HG03558 (cell line): ENCODE measurements around the gene LSM12.

Experiments
- ATAC-seq: cut with Tn5 transposase; IDR thresholded peaks from one replicate; pipeline ENCODE4 v1.9.1; 2021; ENCODE audit warnings: moderate number of reproducible peaks; ENCODE audit not compliant: unreplicated experiment; ENCODE audit errors: extremely low read depth

The LSM12 gene

DNA sequence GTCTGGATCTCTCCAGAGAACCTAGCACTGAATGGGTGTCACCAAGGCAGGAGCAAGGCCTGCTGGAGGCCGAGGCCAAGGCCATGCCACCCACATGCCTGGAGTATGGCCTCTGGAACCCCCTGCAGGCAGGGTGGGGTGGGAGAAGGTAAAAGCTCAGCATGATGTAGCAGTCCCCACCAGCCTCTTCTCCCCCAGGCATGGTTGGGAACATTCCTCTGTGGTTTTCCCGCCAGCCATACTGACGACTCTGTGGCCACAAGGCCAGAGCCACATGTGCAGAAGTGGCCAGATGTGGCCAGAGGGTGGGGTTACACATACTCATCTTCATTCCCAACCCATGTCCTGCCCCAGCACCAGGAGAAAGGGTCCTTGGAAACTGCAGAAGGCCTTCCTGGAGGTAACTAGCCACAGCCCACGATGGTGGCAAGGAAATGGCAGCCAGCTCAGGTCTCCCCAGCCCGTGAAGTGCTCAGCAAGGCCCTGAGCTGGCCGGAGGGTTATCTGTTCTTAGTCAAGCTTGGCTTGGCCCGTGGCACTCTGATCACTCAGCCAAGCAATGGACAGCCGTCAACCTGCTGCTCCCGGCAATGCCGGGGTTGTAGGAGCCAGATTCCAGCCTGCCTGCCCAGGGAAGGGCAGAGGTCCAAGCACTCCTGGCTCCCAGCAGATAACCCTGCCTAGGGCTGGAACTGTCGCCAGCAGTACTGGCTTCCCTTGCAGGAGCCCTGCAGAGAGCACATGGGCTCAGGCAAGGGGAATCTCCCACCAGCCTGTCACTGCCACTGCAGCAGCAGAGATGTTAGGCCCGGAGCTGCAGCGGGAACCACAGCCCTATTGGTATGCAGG lies 30.9 kb upstream of the LSM12 start:
- no peak for ATAC-seq

DNA sequence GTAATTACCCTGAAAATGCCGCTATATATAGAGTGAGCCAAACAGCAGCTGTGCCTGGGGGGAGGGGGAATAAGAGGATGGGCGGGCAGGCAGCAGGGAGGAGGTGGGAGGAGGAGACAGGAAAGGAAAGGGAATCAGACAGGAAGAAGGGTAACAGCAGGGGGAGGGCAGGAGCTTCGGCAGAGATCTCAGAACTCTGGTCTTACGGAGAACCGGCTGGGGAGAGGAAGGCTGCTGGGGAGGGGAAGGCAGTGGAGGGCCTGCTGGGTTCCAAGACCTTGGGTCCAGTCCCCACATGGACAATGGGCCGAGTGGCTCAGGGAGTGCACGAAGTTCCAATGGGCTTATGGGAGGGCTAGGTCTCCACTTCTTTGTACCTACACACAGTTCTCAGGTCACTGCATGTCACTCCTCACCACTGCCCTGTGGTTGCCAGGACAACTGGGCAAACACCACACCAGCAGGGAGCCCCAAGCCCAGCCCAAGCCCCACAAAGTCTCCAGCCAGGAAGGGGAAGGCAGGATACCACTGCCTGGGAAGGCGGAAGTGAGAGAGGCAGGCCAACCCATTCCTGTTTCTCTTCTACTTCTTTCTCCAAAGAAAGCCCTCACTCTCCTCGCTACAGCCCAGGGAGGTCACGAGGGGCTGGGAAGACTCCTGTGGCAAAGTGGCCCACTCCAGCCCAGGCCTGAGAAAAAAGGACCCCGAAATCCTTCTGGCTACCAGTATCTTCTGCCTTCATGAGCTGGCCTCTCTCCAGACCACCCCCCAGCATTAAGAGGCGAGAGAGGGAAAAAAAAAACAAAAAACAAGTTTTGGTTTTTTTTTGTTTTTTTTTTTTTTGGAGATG lies 29.4 kb upstream of the LSM12 start:
- no peak for ATAC-seq

DNA sequence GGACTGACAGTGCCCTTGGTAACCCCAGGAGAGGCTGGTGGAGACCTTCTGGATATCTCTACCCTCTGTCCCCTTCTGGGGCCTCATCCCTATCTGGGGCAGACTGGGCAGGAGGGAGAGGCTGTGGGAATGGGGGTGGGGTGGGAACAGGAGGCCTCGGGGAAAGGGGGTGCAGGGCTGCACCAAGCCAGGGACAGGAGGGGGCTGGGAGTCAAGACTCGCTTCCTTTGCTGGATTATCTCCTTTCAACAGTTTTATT lies 28.8 kb upstream of the LSM12 start:
- ATAC-seq, result no peak

DNA sequence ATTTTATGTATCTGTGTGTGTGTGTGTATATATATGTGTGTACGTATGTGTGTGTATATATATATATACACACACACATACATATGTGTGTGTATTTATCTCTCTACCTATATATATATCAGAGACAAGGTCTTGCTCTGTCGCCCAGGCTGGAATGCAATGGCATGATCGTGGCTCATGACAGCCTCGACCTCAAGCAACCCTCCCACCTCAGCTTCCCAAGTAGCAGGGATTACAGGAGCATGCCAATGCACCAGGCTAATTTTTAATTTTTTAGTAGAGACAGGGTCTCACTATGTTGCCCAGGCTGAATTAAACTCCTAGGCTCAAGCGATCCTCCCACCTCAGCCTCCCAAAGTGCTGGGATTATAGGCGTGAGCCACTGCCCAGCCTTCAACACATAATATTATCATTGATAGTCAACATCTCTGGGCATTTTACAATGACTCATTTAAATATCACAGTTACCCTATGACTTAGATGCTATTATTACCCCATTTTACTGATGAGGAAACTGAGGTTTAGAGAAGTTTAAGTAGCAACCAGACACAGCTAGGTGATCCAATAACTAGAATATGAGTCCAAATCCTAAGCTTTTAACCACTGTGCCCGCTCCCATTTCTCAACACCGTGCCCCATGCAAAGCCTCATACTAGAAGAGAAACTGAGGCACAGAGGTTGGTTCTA lies 28.4 kb upstream of the LSM12 start:
- no peak for ATAC-seq

DNA sequence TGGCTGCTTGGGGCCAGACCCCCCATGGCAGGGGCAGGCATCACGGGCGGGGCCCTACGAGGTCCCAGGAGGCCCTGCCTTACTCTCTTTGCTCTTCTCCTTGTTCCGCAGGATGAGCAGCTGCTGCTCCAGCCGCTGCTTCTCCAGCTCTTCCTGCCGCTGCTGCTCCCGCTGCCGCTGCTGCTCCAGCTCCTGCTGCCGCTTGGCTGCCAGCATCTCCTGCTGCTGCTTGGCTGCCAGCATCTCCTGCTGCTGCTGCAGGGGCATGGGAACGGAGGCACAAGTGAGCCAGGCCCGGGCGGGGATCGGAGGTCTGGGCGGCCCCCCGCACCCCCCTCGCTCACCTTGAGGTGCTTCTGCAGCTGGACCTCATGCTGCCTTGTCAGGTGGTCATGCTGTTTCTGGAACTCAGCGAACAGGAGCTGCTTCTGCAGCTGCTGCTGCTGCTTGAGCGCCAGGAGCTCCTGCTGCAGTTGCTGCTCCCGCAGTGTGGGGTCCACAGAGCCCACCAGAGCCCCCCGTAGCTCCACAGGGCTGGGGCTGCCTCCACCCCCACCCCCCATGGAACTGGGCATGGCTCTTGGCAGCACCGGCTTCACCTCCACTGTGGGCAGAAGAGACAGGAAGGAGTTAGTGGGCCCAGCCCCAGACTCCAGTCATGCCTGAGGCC lies 26.9 kb upstream of the LSM12 start:
- no peak for ATAC-seq

DNA sequence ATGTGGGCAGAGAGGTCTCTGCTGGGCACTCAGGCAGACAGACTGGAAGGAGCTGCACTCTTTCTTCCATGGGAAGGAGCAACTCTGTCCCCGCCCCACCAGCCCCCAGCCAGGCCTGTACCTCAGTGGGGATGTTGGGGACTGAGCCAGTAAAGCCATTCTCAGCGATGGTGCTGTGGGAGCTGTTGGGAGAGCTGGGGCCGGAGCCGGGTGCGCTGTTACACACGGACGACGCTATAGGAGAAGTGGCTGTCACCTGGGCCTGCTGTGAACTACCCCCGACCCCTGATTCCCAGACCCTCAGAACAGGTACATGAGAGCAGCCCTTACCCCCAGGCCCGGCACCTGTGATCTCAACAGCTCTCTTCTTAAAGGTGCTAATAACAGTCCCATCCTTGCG lies 25.6 kb upstream of the LSM12 start:
- no peak for ATAC-seq

DNA sequence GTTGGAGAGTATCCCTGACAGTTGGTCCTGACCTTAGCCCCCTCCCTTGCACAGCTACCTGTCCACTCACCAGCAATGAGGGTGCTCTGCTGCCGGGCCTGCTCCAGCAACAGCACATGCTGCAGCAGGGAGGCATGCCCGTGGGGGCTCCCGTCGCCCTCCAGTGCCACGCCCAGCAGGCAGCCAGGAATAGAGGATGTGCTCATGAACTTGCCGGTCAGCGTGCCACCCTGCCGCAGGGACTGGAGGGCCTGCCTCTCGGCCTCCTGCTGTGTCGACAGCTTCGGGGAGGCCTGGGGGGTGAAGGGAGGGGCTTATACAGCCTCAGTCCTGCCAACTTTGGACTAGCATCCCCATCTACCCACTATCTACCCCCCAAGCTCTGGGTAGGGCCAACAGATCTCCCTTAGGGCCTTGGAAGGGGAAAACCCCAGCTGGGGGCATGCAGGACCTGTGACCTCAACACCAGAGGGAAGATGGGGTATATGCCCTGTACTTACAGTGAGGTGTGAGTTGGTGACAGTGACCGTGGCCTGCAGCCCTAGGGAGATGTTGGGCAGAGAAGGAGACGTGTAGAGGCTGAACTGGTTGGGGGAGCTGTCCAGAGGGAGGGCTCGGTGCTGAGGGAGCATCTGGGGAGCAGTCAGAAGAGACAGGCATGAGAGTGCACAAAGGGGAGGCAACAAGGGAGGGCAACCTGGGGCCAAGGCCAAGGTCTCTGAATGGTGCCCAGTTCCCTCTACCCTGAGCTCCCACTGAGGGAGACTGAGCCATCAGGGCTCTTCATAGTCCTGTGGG lies 24.9 kb upstream of the LSM12 start:
- ATAC-seq, result no peak

DNA sequence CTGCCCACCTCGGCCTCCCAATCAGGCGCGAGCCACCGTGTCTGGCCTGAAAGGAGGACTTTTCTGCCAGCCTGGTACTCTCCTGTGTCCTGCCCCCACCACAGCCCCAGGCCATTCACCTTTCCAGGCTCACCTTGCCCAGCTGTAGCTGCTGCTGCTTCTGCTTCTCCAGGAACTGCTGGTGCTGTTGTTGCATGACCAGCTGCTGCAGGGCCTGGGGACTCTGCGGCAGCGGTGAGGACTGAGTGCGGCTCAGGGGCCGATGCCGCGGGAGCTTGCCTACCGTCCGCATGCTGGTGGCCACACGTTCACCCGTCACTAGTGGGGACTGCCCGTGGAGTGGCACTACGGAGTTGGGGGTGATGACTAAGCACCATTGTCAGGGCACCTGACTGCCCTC lies 21.8 kb upstream of the LSM12 start:
- no peak for ATAC-seq

DNA sequence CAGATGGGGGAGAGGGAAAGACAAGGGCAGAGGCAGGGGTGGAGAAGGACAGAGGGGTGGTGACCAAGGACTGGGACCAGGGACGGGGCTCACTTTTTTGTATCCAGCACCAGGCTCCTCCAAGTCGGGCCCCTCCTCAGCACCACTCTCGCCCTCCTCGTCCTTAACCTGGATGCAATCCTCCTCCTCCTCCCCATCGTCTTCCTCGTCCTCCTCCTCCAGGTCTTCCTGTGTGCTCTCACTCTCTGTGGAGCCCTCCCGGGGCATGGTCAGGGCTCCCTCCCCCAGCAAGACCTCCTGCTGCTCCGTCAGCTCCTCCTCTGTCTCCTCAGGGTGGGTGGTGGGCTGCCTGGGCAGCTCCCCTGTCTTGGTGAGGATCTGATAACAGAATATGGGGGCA lies 20.8 kb upstream of the LSM12 start:
- ATAC-seq, result no peak

DNA sequence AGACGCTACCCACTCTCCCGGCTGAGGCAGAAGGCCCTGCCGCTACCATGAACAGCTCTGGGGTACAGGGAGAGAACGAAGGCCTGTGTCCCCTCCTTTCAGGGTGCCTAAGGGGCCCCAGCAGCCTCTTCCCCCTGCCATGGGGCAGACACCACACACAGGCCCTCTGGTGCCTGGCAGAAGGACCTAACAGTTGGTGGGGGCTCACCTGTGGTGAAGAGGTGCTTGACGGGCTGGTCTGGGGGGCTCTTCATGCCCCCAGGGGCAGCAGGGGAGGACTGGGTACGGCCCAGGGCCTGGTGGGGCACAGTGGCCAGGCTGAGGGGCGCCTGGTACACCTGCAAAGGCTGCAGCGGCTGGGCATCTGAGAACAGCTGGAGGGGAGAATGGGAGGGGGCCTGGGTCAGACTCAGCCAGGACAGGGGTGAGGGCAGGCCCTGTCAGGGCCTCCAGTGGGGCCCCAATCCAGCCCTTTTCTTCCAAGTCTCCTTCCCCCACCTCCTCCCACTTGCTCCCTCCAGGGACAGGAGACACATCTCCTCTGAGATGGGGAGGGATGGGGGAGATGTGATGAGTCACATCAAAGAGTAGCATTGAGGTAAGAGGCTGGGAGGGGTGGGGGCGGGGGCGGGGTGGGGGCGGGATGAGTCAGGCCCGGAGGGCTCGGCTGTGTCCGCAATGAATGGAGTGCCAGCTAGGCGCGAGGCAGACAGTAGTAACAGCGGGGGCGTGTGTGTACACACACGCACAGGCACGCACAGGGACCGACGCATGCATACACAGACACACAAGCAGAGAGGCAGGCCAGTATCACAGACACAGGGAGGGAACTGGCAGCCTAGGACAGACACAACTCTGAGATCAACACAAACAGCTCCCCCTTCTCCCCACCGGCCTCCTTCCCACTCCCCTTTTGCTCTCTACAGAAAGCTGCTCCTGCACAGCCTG lies 20.2 kb upstream of the LSM12 start:
- no peak for ATAC-seq

DNA sequence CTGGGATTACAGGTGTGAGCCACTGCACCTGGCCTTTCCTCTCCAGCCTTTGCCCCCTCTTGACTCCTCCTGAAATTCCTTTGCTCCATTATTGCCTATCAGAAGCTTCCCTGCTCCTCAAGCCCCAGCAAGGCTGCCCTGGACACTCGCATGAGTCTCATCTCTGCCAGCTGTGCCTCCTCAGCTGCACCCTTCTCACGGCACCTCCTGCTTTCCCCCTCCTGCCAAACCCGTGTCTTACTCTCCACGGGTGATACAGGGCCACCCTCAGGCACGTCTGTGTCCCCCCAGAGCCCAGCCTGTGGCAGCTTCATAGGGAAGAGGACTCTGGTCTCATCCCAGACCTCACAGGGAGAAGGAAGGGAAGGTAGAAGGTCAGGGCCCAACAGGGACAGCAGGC lies 19.4 kb upstream of the LSM12 start:
- ATAC-seq, result no peak

DNA sequence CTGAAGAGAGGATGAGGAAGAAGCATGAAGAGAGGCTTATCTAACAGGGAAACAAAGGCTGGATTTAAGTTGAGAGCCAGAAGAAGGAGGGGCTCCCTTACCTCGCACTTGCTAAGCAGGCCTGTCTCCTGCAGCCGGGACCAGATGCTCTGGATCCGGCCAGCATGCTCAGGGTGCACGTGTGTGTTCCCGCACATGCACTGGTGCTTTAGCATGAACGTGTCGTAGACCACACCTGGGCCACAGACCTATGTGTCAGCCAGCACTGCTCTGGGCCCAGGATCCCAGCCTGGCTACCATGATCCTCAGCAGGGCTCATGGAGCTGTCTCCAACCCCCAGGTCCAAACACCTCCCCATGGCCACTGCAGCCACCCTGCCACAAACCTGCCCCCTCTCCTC lies 18.4 kb upstream of the LSM12 start:
- ATAC-seq, result no peak

DNA sequence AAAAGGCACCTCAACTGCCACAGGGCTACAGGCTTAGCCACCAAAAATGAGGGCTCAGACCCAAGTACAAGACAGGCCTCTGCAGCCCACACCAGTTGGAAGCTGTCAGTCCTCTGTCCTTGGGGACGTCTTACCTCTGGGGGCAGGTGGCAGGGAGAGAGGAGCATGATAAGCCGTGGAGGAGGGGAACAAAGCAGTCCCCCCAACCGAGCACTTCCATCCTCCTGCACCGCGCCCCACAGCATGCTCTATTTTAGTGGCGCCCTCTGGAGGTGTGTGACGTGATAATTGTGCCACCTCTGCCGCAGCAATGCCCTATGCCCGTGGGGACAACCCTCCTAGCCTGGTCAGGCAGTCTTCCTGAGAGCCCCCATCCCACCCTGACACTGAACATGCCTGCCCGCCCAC lies 17.7 kb upstream of the LSM12 start:
- no peak for ATAC-seq

DNA sequence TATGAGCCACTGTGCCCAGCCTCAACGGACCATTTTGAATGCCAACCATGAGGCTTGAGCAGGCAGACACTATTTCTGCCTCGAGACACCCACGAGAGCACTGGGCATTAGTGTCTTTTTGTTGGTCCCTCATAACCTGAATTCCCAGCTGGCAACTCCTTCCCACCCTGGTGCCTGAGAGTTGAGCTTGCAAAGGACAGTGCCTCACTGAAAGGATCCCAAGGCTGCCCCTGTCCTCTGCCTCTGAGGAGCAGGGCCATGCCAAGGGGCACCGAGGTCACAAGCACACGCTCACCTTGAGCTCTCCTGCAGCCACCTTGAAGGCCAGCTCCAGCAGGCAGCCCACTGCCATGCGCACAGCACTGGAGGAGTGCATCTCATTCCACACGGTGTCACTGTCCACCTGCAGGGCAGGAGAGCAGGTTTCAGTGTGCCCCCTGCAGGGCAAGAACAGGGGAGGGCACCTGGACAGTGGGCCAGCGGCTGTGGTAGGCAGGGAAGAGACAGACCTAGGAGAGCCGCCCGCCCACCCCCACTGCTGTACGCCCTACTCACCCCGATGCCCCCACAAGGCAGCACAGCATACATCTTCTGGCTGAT lies 16.9 kb upstream of the LSM12 start:
- no peak for ATAC-seq

DNA sequence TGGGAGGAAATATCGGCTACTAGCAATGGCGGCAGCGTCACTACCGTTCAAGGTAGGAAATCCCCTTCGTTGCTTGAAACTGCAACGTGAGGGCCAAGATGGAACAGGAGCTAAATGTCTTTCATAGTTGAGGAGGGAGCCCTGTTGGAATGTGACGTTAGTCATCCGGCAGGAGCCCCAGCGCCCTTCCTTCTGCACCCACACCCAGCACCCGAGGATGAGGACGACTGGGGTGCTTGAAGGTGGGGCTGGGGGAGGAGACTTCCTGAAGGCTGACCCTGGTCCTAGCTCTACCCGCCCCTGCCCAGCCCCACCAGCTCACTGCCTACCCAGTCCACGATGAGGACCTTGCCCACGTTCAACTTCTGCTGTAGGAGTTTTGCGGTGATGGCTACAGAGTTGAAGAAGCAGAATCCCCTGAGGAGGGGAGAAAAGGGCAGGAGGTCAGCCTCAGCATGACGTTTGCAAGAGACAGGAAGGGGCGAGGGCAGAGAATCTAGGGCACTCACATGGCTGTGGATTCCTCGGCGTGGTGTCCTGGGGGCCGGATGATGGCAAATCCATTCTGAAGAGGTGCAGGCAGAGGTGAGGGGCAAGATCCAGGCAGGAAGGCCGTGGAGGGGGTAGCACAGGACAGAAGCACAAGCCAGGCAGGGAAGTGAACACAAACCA lies 15.9 kb upstream of the LSM12 start:
- no peak for ATAC-seq

DNA sequence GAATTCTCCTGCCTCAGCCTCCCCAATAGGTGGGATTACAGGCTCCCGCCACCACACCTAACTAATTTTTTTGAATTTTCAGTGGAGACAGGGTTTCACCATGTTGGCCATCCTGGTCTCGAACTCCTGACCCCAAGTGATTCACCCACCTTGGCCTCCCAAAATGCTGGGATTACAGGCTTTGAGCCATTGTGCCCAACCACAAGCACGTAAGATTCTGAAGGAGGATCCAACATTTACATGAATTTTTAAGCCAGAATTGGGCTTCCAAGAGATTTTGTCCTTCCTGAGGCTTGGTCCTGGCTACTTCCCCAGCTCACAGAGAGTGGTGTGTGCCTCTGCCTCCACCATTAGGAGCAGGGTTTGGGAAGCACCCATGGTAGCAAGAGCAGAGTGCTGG lies 15.2 kb upstream of the LSM12 start:
- ATAC-seq, result no peak

DNA sequence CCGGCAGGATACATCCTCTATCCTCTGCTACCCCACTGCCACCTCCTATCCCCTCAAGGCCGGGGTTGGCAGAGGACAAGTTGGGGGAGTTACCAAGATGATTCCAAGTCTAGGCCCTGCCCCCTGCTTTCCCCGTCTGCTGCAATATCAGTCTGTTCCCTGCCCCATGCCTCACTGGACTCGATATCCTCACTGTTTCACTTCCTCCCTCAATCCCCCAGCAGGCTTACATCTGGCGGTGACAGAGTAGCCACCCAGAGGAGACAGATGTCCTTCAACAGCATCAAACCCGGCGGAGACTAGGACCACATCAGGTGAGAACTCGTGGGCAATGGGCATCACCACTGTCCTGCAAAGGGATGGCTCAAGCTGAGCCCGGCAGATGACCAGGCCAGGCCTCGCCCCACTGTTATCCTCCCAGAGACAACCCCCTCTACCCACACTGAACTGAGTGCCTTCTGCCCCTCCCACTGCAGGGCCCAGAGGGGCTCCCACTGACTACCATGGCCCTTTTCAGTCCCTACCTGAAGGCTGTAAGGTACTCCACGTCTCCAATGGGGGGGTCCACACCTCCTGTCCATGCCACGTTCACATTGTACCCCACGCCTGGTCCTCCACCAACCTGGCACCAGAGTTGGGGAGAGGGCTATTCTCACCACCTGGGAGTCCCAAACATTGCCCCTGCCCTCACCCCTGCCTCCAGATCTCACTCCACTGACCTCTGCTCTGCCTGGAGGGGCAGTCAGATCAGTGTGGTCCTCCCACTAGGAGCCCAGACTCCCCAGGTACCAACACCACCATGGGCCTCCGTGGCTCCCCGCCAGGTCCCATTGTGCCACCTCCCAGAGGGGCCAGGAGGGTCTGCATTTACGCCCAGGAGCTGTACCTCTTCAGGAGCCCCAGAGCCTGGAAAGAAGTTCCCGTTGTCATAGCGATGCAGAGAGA lies 13.7 kb upstream of the LSM12 start:
- no peak for ATAC-seq
